CD4-positive, alpha-beta T cell (primary cell): ENCODE measurements around the gene ITGB2. TPM values are rescaled to one million over a fixed set of nuclear protein-coding genes. Genes with fewer than 3 reads are reported as not detected.

ENCODE experiments used
- ATAC-seq: fragments of 200-7000 bp; cut with Tn5 transposase; one replicate; pipeline ENCODE4 v1.10.0; 2022; ENCODE audit warnings: mild to moderate bottlenecking; ENCODE audit not compliant: poor library complexity
- CTCF ChIA-PET: fragments of 350-600 bp; sonication (Branson Sonifier 250); formaldehyde crosslinking; loops from one replicate; lab custom pipeline; 2021; ENCODE audit warnings: antibody characterized with exemption, inconsistent platforms; lab: Charles Lee
- POLR2A ChIA-PET: fragments of 350-600 bp; sonication (Branson Sonifier 250); formaldehyde crosslinking; loops from one replicate; lab custom pipeline; 2021; ENCODE audit warnings: antibody characterized with exemption, inconsistent platforms; lab: Charles Lee
- DNase-seq, 14 experiments: peaks; one replicate each; pipeline ENCODE4 v3.0.0-alpha.2; 2013 to 2020; ENCODE audit warnings: mixed read lengths in 2 of 14
- H3K27ac ChIP-seq, 2 donors: one replicate each; pipeline versions ENCODE4 v1.5.1 to v1.7.0; 2013; ENCODE audit warnings: low read length in 2 of 2, low read depth in 1 of 2, mild to moderate bottlenecking in 1 of 2
- H3K27me3 ChIP-seq, 2 experiments: 1 replicate in 1 of 2; 2 replicates in 1 of 2; pipeline versions ENCODE4 v1.6.1 to v1.7.0; 2013; ENCODE audit warnings: low read length in 2 of 2, control low read depth in 1 of 2, mild to moderate bottlenecking in 1 of 2, moderate library complexity in 1 of 2; ENCODE audit not compliant: insufficient read depth in 2 of 2, control insufficient read depth in 1 of 2
- H3K36me3 ChIP-seq: one replicate; pipeline ENCODE4 v1.6.1; 2013; ENCODE audit warnings: low read length, control low read depth; ENCODE audit not compliant: insufficient read depth
- H3K4me1 ChIP-seq: one replicate; pipeline ENCODE4 v1.6.1; 2013; ENCODE audit warnings: low read length, control low read depth; ENCODE audit not compliant: insufficient read depth
- H3K4me3 ChIP-seq: one replicate; pipeline ENCODE4 v1.5.1; 2013; ENCODE audit warnings: mild to moderate bottlenecking, low read length, moderate library complexity
- H3K9me3 ChIP-seq, 2 experiments: 1 replicate in 1 of 2; 2 replicates in 1 of 2; pipeline versions ENCODE4 v1.6.1 to v1.7.0; 2013; ENCODE audit warnings: low read length in 2 of 2, mild to moderate bottlenecking in 2 of 2, control low read depth in 1 of 2, moderate library complexity in 1 of 2; ENCODE audit not compliant: control insufficient read depth in 1 of 2, insufficient read depth in 1 of 2
- H3K27ac Mint-ChIP-seq: one replicate; pipeline ENCODE4 v1.8.0; 2020; ENCODE audit warnings: mixed read lengths
- H3K27me3 Mint-ChIP-seq: one replicate; pipeline ENCODE4 v1.8.0; 2021; ENCODE audit warnings: mixed read lengths
- H3K36me3 Mint-ChIP-seq: one replicate; pipeline ENCODE4 v1.8.0; 2021; ENCODE audit warnings: low read depth, mixed read lengths
- H3K4me1 Mint-ChIP-seq: one replicate; pipeline ENCODE4 v1.8.0; 2021; ENCODE audit warnings: low read depth, mixed read lengths
- H3K4me3 Mint-ChIP-seq: one replicate; pipeline ENCODE4 v1.8.0; 2020; ENCODE audit warnings: mild to moderate bottlenecking, mixed read lengths
- H3K9me3 Mint-ChIP-seq: one replicate; pipeline ENCODE4 v1.8.0; 2020; ENCODE audit warnings: mixed read lengths
- CTCF ChIP-seq: fragments of 200-600 bp; IDR thresholded peaks from one replicate; pipeline ENCODE4 v1.8.0; 2022; ENCODE audit warnings: antibody characterized with exemption, mild to moderate bottlenecking
- intact Hi-C, 2 experiments: fragments of 100-400 bp; cut with DNase I in 1 of 2; cut with micrococcal nuclease in 1 of 2; formaldehyde crosslinking; loops; one replicate each; pipeline versions ENCODE4 v1.15.1 to v1.9.0; 2023 to 2025; cut with DNase I, micrococcal nuclease
- total RNA-seq, 174 experiments: library from RNA in 2 of 174; stranded (reverse) in 2 of 174; gene quantifications; one replicate each; pipeline ENCODE4 v1.2.3 and lab custom pipeline; 2021 to 2026

The ITGB2 gene
- total RNA-seq, 2 experiments from 2014 or later, result 283 to 284 TPM

DNA sequence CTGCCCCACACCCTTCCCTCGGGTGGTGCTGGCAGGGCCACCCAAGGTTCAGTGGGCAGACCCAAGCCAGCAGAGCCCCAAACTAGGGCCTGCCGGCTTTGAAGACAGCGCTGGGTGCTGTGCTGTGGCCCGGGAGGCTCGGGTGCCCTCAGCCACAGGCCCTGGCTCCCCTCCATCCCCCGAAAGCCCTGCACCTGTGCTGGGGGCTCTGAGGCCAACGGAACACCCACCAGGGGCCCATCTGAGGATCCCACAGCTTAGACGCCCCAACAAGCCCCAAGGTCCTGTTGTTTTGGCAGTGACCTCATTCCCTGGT is 8.6 kb downstream of the ITGB2 start:
- peak overlapping the region; percentile 76 for H3K4me3 Mint-ChIP-seq
- H3K36me3 Mint-ChIP-seq, result peaks cover 46% of the 10 kb centered on the region
- CTCF ChIA-PET, result interaction anchor here (1.3 to 2.0 kb wide), 2 partner anchors 19 to 20 kb away, joined by 5 to 6 read pairs; no protein-coding TSS in a partner anchor
- H3K27me3 ChIP-seq, result no peaks in the 10 kb centered on the region
- no peak for TF ChIP-seq CTCF
- H3K4me3 ChIP-seq, result peak overlapping the region; percentile 44
- no peaks in the 10 kb centered on the region for H3K27me3 Mint-ChIP-seq
- H3K36me3 ChIP-seq, result peaks cover 39% of the 10 kb centered on the region
- no peaks in the 10 kb centered on the region for H3K9me3 ChIP-seq
- peaks cover 98% of the 10 kb centered on the region for H3K4me1 ChIP-seq
- H3K27ac ChIP-seq, result peak overlapping the region; percentile 77 to 86
- ATAC-seq (no peak), DNase-seq (no peak)
- intact Hi-C loops, result loop anchor here (1.0 to 5.0 kb wide), 4 partner anchors 15 to 110 kb away; partner anchors contain the start of genes PTTG1IP (in 1 of the 2) and UBE2G2 (in 1 of the 2)
- H3K4me1 Mint-ChIP-seq, result peaks cover 83% of the 10 kb centered on the region
- peak overlapping the region; percentile 88 for H3K27ac Mint-ChIP-seq
- H3K9me3 Mint-ChIP-seq, result no peaks in the 10 kb centered on the region
- POLR2A ChIA-PET, result interaction anchor here (0.8 to 10.8 kb wide), 11 partner anchors 9 to 167 kb away, joined by 3 to 362 read pairs (median 5); partner anchors contain the start of genes ITGB2, PTTG1IP and UBE2G2

- H3K4me1 ChIP-seq, result peaks cover 98% of the 10 kb centered on the region
- H3K36me3 ChIP-seq, result peaks cover 42% of the 10 kb centered on the region
- peaks cover 77% of the 10 kb centered on the region for H3K4me1 Mint-ChIP-seq
- DNase-seq (peak; percentile 45 to 88 (median 69)), ATAC-seq (peak; percentile 74)
- H3K36me3 Mint-ChIP-seq, result peaks cover 43% of the 10 kb centered on the region
- ChIA-PET CTCF (interaction anchor here (1.2 to 2.0 kb wide), 3 partner anchors 16 to 20 kb away, joined by 3 to 6 read pairs (median 5); no protein-coding TSS in a partner anchor), POLR2A (interaction anchor here (0.6 to 10.8 kb wide), 17 partner anchors 8 to 826 kb away, joined by 3 to 362 read pairs (median 5); partner anchors contain the start of genes ITGB2, PTTG1IP, SUMO3 and UBE2G2)
- no peaks in the 10 kb centered on the region for H3K27me3 ChIP-seq
- peak overlapping the region; percentile 88 for H3K27ac Mint-ChIP-seq
- intact Hi-C loops, result loop anchor here (1.0 to 5.0 kb wide), 6 partner anchors 16 to 109 kb away; partner anchors contain the start of genes PTTG1IP (in 1 of the 2) and UBE2G2 (in 1 of the 2)
- TF ChIP-seq CTCF, result peak; percentile 58
- no peaks in the 10 kb centered on the region for H3K9me3 ChIP-seq
- peak overlapping the region; percentile 77 to 86 for H3K27ac ChIP-seq
- peak overlapping the region; percentile 44 for H3K4me3 ChIP-seq
- no peaks in the 10 kb centered on the region for H3K27me3 Mint-ChIP-seq
- peak overlapping the region; percentile 76 for H3K4me3 Mint-ChIP-seq
- no peaks in the 10 kb centered on the region for H3K9me3 Mint-ChIP-seq
Measured at GRCh38 chr21:44911384-44912157, 9.1 kb downstream of the ITGB2 start.

DNA sequence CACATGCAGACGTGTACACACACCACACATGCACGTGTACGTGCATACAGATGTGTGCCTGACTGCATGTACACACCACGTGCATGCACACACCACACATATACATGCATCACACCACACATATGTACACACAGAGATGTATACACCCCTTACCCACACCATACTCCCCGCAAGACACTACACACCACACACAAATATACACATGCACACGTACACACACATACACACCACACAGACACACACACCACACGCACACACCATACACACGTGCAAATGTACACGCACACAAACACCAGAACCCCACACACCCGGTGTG is 9.7 kb downstream of the ITGB2 start:
- ATAC-seq, result no peak
- POLR2A ChIA-PET, result interaction anchor here (0.7 to 10.8 kb wide), 14 partner anchors 8 to 825 kb away, joined by 3 to 362 read pairs (median 5); partner anchors contain the start of genes ITGB2, SUMO3 and UBE2G2

More for the DNA sequence above, 9.7 kb downstream of the ITGB2 start:
- peaks cover 48% of the 10 kb centered on the region for H3K36me3 ChIP-seq
- no peak for TF ChIP-seq CTCF
- H3K36me3 Mint-ChIP-seq, result peaks cover 49% of the 10 kb centered on the region
- no peaks in the 10 kb centered on the region for H3K9me3 ChIP-seq
- no peaks in the 10 kb centered on the region for H3K9me3 Mint-ChIP-seq
- no peaks in the 10 kb centered on the region for H3K27me3 Mint-ChIP-seq
- CTCF ChIA-PET, result interaction anchor here (1.2 to 2.0 kb wide), 3 partner anchors 17 to 21 kb away, joined by 3 to 6 read pairs (median 5); no protein-coding TSS in a partner anchor
- no peak for DNase-seq
- peak overlapping the region; percentile 44 for H3K4me3 ChIP-seq
- H3K4me1 Mint-ChIP-seq, result peaks cover 72% of the 10 kb centered on the region
- H3K4me1 ChIP-seq, result peaks cover 98% of the 10 kb centered on the region
- intact Hi-C loops, result loop anchor here (1.0 to 5.0 kb wide), 4 partner anchors 18 to 109 kb away; partner anchors contain the start of genes PTTG1IP (in 1 of the 2) and UBE2G2 (in 1 of the 2)
- peak overlapping the region; percentile 88 for H3K27ac Mint-ChIP-seq
- H3K27ac ChIP-seq, result peak overlapping the region; percentile 77 to 86
- no peaks in the 10 kb centered on the region for H3K27me3 ChIP-seq
- H3K4me3 Mint-ChIP-seq, result peak overlapping the region; percentile 76
